Measurements from ENCODE around the gene SLC26A1. TPM values are rescaled to one million over a fixed set of nuclear protein-coding genes. Genes with fewer than 3 reads are reported as not detected.

Gene SLC26A1
- total and polyA plus RNA-seq, 2 of the 13 experiments (the other 11 are each of a cell fraction or from before 2014, with no cell fraction given) = 5.4 to 22.9 TPM

GRCh38 chr4:985123-985830 is 7.9 kb downstream of the SLC26A1 start:
- ChIA-PET POLR2A (interaction anchor here (1.0 to 3.2 kb wide), 5 partner anchors 8 to 54 kb away, joined by 3 to 25 read pairs (median 4); partner anchors contain the start of genes GAK, SLC26A1 and TMEM175), CTCF (ENCODE audit: low intra/inter-chr PET ratio, low total read pairs) (no interaction called here)
- FAIRE-seq (peak; percentile 75), ATAC-seq (peak; percentile 62), DNase-seq (ENCODE audit: low spot score) (peak; percentile 65)
- Histone ChIP-seq H3K4me2 (ENCODE audit: low read depth, low read length) (peak overlapping the region; percentile 91), H3K9me3 (ENCODE audit: low read length) (no peaks in the 10 kb centered on the region), H3K27ac (ENCODE audit: extremely low read length, insufficient read depth, low read length) (no peak overlapping the region), H4K20me1 (ENCODE audit: insufficient read depth, low read length) (no peaks in the 10 kb centered on the region), H2AFZ (ENCODE audit: low read length) (no peak overlapping the region), H3K4me1 (ENCODE audit: insufficient read depth, low read length) (peaks cover 29% of the 10 kb centered on the region), H3K9ac (ENCODE audit: insufficient read depth, low read depth, low read length) (peak overlapping the region; percentile 69), H3K36me3 (replicated peaks in 1 of 2; ENCODE audit: control insufficient read depth in 1 of 2, insufficient read depth in 2 of 2, low read length in 2 of 2) (peaks cover 3 to 12% of the 10 kb centered on the region in 2 experiments; a peak in 4 of 5 replicates), H3K4me3 (replicated peaks in 1 of 3; ENCODE audit: insufficient read depth in 1 of 3, low read depth in 2 of 3, low read length in 3 of 3) (peak overlapping the region; percentile 24 to 75 (median 55)), H3K79me2 (ENCODE audit: insufficient read depth, low read length) (no peaks in the 10 kb centered on the region), H3K27me3 (ENCODE audit: control insufficient read depth in 1 of 2, insufficient read depth in 2 of 2, low read length in 2 of 2) (peaks cover 0 to 10% of the 10 kb centered on the region in 2 experiments; a peak in 1 of 5 replicates)
- TSS peak; percentile 38 for BruUV-seq (replicated peaks)
- intact Hi-C loops (cut with micrococcal nuclease; ENCODE audit: unreplicated experiment) = no loop called here
- in situ Hi-C loops (cut with HindIII; ENCODE audit: extremely low pct_ligation_motif_present, low pct_unique_long_range_greater_than_20kb) = loop anchor here (5.0 to 10.0 kb wide), 2 partner anchors 53 to 170 kb away; partner anchors contain the start of genes GAK and TMEM175
- WGBS (ENCODE audit: low lambda C conversion rate) = 14% methylated on average over 9 of the region's 23 CpGs
- TF ChIP-seq NFE2L2 (IDR thresholded peaks at IDR 0.05; ENCODE audit: low read length) (no peak), SP2 (CRISPR knock-in tag; IDR thresholded peaks at IDR 0.05) (0 out of 2 replicates have a peak, but pooled peaks have one; percentile 22), FOXA3 (CRISPR knock-in tag; IDR thresholded peaks at IDR 0.05) (0 out of 2 replicates have a peak, but pooled peaks have one; percentile 15), PAF1 (CRISPR knock-in tag; IDR thresholded peaks at IDR 0.05) (no peak), HOXA7 (CRISPR knock-in tag; IDR thresholded peaks at IDR 0.05) (no peak), ZNF777 (CRISPR knock-in tag; IDR thresholded peaks at IDR 0.05) (no peak), SAP130 (CRISPR knock-in tag; IDR thresholded peaks at IDR 0.05; ENCODE audit: low read depth) (peak; percentile 81), JARID2 (CRISPR knock-in tag; IDR thresholded peaks at IDR 0.05; ENCODE audit: insufficient replicate concordance) (no peak), ZNF687 (CRISPR knock-in tag; IDR thresholded peaks at IDR 0.05) (peak; percentile 81), RXRA (CRISPR knock-in tag; IDR thresholded peaks at IDR 0.05) (0 out of 2 replicates have a peak, but pooled peaks have one; percentile 26), IRF9 (CRISPR knock-in tag; IDR thresholded peaks at IDR 0.05; ENCODE audit: borderline replicate concordance) (peak; percentile 51; the same call in 1 of the 2 replicates), BORCS8-MEF2B (CRISPR knock-in tag; IDR thresholded peaks at IDR 0.05) (peak; percentile 70), ZNF766 (CRISPR knock-in tag; IDR thresholded peaks at IDR 0.05; ENCODE audit: borderline replicate concordance) (no peak), FOXC1 (CRISPR knock-in tag; IDR thresholded peaks at IDR 0.05; ENCODE audit: borderline replicate concordance) (peak; percentile 60; the same call in 1 of the 2 replicates)
- TF ChIP-seq, protein P1, sequence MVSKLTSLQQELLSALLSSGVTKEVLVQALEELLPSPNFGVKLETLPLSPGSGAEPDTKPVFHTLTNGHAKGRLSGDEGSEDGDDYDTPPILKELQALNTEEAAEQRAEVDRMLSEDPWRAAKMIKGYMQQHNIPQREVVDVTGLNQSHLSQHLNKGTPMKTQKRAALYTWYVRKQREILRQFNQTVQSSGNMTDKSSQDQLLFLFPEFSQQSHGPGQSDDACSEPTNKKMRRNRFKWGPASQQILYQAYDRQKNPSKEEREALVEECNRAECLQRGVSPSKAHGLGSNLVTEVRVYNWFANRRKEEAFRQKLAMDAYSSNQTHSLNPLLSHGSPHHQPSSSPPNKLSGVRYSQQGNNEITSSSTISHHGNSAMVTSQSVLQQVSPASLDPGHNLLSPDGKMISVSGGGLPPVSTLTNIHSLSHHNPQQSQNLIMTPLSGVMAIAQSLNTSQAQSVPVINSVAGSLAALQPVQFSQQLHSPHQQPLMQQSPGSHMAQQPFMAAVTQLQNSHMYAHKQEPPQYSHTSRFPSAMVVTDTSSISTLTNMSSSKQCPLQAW (CRISPR knock-in tag; IDR thresholded peaks at IDR 0.05) = 0 out of 2 replicates have a peak, but pooled peaks have one; percentile 40

Measured in HepG2 (cell line).